ENCODE data around the gene CHCHD10. TPM values are rescaled to one million over a fixed set of nuclear protein-coding genes. Genes with fewer than 3 reads are reported as not detected.
A peak's percentile ranks its signal among the peaks of the same experiment; 100 is the strongest.

The CHCHD10 gene
- total RNA-seq, 1 donor from 2014 or later = 3.4 TPM

DNA sequence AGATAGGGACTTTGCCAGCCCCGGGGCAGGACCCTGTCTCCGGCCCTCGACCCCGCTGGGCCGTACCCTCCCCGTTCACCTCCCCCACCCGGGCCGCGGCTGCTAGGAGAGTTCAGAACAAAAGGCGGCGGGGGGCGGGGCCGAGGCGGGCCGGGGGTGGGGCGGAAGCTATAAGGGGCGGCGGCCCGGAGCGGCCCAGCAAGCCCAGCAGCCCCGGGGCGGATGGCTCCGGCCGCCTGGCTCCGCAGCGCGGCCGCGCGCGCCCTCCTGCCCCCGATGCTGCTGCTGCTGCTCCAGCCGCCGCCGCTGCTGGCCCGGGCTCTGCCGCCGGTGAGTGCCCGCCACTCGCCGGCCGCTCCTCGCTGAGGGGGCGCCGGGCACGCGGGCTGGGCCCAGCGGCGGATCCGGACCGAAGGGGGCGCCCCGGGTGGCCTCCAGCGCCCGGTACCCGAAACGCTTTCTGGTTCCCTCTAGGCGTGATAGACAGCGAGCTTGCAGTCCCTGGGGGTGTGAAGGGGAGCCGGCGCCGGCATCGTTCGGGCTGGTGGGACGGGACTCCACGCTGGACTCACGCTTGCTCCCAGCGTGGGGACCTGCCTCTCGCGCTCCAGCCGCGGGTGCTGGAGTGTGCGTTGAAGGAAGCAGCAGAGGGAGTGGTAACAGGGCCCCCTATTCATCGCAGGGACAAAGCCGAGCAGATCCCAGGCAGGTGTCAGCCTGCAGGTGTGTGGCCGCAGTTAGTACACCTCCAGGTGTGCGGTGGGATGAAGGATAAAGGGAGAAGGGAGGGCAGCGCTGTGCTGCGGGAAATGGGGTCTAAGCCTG, 5.1 kb upstream of the CHCHD10 start, which contains the start of gene MMP11:
MMP11 (plus strand) TSS at position 201 of the 825 bp plus-strand sequence; CDS start at position 223, 22 bp downstream.
- no peak for DNase-seq

DNA sequence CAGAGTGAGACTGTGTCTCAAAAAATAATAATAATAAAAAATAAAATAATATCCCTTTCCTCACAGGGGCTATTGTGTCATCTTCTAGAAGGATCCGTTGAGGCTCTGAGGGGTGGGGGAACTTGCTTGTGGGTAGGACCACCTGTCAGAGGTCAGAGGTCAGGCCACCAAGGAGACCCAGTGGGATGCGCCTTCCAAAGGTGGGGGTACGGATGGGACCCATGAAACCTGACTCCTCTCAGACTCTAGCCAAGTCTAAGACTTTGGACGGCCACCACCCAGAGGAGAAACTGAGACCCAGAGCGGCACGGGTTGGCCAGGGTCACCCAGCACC, 4.5 kb upstream of the CHCHD10 start:
- no peak for DNase-seq

DNA sequence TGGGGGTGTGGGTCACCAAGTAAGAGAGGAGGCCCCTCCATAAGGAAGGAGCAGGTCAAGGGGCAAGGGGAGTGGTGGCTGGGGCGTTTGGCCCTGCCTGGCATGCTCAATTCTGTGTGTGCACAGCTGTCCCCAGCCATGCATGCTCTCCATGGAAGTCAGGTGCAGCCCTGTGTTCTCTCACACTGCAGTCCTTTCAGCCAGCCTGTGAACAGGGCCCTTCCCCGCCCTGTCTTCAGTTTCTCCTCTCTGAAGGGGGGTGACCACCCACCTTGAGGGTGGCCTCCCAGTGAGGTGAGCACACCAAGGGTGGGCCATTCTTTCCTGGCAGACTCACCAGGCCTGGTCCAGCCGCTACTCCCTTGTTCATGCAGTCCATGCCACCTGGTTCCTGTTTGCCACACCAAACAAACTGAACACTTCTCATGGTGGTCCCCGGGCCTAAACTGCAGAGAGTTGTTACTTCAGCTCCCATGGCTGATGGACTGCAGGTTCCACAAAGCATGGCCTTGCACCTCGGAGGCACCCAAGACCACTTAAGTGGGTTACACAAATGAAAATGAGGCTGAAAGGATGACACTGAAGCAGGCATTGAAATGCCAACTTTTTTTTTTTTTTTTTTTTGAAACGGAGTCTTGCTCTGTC, 1.7 kb upstream of the CHCHD10 start:
- no peak for DNase-seq

DNA sequence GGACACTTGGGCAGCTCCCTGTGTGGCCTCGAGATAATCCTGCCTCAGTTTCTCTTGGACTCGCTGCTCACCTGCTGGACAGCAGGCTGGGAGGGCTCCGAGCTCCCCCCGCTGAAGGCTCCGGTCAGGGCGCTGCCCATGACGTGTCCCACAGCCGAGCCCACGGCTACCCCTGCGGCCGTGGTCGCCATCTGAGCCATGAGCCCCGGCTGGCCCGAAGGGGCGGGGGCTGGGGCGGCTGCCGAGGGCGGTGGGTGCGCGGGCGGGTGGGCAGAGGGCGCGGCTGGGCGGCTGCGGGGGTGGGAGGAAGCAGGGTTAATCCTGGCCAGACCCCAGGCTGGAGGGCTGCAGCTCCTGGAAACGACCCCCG, 484 bp downstream of the CHCHD10 start:
- DNase-seq = no peak

DNA sequence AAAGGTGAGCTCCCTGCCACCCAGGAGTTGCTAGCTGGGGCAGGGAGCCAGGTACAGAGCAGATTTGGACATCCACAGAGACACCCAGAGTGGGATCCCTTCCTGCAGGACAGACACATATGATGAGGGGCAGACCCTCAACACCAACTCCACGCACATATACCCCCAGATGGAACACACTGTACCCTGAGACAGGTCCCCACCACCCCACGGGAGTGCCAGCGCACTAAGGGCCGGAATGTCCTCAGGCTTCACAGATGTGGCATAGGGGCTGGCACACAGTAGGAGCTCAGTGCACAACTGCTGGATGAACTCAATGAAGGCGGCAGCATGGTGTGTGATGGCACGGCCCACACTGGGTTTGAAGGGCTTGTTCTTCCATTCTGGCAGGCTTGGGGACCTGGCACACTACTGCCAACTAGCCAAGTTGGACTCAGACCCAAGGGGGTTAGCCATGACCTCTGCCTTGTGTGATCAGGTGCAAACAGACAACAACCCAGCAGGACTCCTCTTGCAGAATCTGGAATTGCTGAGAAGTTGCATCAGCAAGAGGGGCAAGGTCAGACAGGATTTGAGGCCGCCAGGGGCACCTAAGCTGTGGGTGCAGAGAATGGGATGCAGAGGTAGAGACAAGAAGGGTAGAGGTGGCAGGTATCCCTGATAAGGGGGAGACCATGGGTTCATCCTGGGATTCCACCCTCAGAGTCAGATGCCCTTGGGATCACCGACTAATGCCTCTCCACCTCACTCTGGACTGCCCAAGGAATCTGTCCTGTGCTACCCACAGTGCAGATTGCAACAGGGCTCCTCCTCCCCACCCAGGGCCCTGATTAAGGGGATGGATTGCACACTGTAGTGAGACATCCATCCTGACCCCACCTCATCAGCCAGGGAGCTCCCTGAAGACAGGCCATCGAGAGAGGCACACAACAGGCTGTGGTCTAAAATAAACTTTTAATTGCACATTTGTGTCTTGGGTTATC, 2.6 kb downstream of the CHCHD10 start:
- no peak for DNase-seq

DNA sequence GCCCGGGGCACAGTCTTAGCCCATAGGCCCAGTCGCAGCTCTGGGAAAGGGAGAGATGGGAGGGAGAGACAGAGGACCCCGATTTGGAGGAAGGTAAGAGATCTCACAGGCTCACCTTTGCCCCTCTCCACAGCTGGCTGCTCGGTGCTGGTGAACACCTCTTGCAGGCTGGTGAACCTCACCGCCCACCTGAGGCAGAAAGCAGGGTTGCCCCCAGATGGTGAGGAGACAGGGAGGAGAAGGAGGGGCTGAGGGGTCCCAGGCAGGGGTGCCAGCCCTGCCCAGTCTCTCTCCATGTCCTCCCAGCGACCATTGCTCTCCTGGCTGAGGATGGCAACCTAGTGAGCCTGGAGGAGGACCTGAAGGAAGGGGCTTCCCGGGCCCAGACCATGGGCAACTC, 3.8 kb downstream of the CHCHD10 start:
- no peak for DNase-seq

DNA sequence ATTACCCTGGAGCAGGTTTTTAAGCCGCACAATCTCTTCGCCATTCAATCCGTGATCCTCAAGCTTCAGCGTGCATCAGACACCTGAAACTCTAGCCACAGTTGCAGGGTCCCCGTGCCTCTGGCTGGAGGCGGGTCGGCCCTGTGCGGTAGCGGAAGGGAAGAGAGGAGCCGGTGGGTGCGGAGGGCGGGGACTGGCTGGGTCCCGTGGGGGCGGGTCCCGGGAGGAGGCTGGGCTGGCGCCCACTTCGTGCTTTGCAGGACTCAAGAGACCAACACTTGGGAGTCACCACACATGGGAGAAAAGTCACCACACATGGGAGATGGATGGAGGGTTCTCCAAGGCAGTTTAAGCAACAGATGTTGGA, 4.2 kb downstream of the CHCHD10 start:
- DNase-seq = no peak

DNA sequence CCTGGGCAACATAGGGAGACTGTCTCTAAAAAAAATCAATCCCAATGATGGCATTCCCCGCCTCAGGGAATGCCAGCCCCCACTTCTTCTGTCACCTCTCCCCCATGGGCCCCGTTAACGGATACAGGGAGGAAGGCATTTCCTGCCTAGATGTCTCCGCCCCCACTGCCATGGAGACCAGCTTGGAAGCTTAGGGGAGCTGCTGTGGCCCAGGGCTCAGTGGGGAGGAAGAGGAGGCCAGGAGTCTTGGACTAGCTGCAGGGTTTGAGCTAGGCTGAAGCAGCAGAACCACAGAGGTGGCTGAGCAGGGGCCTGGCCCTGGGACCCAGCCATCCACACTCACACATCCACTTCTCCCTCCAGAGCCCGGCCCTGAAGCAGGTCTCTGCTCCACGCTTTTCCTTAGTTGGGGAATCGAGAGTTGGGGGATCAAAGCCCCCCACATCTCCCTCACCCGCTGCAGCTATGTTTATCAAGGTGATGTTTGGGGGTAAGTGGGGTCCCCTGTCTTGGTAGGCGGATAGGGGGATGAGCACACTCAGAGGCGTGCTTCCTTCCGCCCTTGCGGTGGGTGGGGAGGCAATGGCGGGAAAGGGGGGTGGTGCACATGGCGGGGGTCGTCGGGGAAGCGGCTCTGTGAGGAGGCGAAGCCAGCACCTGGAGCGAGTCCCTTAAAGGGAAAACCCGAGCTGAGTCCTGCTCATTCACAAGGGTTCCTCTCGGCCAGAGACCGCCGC, 4.8 kb downstream of the CHCHD10 start, which contains the start of gene C22orf15:
C22orf15 (plus strand) TSS at position 149 of the 737 bp plus-strand sequence; CDS start at position 466, 317 bp downstream.
- DNase-seq = no peak

DNA sequence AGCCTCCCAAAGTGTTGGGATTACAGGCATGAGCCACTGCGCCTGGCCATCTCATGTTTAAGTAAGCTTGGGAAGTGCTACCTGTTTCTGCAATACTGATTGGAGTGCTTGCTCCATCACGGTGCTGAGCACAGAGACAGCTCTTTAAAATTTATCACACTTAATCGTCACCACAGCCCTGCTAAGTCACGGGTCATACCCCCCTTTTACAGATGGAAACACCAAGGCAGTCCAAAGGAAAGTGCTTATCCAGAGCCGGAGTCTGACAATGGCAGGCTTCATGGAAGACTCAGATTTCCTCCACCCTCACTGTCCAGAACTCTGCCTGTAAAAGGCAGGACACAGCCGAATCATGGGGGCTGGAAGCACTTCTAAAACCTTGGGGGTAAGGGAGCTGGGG, 7.7 kb downstream of the CHCHD10 start:
- DNase-seq = no peak

DNA sequence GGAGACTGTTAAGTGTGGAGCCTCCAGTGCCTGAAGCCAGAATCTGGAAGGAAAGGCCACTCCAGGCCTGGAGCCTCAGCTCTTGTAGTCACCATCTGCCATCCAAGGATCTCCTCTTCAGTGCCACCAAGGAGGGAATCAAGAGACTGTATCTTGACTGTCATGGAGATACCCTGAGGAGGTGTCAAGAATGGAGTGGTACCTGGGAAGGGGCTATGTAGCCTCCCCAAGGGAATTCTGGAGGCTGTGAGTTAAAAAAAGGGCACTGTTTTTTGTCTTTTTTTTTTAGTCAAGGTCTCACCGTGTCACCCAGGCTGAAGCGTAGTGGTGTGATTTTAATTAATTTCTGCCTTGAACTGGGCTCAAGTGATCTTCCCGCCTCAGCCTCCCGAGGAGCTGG, 8.2 kb downstream of the CHCHD10 start:
- no peak for DNase-seq

DNA sequence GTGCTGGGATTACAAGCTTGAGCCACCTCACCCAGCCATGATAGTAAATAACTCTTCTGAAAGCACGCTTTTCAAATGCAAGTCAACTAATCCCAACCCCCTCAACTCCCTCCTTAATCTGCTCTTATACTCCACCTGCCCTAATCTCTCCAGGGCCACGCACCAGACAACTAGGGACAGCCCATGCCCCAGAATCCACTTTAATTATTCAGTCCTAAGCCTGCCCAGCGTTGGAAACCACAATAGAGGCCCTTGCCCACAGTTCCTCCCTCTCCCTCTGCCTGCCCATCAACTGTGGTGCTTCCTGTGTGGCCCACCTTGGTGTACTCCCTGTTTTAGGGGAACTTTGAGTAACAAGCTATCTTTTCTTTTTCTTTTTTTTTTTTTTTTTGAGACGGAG, 10.9 kb downstream of the CHCHD10 start:
- DNase-seq = no peak

DNA sequence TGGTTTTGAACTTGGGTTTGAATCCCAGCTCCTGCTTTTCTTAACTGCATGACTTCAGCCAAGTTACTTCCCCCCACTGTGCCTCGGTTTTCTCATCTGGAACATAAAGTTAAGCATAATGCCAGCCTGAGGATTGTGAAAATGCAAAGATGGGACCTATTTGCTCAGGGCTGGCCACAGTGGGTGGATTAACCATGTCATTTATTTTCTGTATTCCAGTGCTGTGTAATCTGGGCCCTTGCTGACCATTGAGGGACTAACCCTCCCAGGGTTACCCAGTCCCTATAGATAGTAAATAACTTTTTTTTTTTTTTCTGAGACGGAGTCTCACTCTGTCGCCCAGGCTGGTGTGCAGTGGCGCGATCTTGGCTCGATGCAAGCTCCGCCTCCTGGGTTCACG, 12.1 kb downstream of the CHCHD10 start:
- DNase-seq = no peak

DNA sequence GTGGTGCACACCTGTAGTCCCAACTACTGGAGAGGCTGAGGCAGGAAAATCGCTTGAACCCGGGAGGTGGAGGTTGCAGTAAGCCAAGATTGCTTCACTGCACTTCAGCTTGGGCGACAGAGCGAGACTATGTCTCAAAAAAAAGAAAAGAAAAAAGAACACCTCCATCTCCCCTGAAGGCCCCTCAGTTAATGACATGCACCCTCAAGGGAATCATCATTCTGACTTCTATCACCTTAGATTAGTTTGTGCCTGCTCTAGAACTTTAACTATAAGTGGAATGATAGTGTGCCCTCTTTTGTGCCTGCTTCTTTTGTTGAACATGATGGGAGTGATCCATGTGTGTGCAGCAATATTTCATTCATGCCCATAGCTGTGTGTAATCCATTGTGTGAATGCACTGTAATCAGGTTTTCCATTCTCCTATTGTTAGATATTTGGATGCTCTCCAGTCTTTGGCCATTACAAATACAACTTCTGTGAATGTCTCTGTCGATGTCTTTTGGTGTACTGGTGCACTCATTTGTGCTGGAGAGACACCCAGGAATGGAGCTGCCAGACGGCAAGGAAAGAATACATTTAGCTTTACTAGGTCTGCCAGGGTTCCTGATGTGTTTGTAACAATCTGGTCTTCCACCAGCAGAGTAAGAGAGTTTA, 12.7 kb downstream of the CHCHD10 start:
- no peak for DNase-seq

DNA sequence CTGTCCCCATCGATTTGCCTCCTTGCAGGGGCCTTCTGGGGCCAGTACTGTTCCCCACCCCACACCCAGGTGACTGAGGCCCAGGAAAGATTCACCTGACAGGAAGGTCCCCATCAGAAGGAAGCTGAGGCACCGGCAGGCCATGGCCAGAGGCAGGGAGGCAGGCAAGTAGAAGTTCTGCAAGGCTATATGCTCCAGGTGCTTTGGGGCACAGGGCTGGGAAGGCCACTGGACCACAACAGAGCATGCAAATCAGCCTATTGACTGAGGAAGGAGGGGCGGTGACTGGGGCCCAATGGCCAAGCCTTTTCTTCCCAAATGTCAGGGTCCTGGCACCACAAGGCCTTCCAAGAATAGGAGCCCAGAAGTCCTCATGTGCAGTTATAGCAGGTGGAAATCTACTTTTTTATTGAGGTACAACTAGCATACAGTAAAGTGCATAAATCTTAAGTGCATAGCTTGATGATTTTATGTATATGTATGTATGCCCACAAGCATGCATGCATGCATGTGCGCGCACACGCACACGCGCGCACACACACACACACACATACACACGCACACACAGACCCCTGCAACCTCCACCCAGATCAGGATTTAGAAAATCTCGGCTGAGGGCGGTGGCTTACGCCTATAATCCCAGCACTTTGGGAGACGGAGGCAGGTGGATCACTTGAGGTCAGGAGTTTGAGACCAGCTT, 13.4 kb downstream of the CHCHD10 start, which contains the start of gene VPREB3:
VPREB3 (minus strand) TSS at position 206 of the 700 bp plus-strand sequence; CDS start at position 144, 62 bp downstream.
- no peak for DNase-seq

DNA sequence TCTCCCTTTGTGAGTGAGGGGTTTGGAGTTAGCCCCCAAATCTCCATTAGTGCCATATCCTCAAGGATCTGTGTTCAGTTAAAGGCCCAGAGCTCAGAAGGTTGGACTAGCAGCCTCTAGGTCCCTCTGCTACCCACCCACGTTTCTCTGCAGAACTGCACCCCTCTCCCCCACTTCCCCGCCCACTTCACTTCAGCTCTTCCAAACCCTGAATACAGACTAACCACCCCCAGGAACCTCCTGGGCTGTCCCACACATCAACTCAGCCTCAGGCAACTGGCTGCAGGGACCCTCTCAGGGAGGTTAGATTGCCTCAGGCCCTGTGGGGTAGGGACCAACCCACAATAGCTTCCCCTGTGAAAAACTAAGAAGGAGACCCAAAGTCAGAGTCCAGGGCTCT, 14.4 kb downstream of the CHCHD10 start:
- DNase-seq = no peak

DNA sequence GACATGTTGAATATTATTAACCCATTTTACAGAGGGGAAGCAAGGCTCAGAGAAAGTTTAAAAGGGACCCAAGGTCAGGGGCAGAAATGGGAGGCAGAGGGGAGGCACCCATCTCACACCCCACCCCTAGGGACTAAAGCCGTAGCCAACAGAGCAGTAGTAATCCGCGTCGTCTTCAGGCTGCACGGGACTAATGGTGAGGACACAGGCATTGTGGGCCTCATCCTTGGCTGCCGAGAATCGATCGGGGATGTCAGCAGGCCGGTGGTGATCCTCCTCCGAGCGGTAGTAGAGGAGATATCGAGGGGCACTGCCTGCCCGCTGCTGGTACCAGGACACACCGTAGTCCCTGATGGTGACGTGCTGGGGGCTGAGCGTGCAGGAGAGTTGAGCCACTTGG, 15.0 kb downstream of the CHCHD10 start:
- no peak for DNase-seq

DNA sequence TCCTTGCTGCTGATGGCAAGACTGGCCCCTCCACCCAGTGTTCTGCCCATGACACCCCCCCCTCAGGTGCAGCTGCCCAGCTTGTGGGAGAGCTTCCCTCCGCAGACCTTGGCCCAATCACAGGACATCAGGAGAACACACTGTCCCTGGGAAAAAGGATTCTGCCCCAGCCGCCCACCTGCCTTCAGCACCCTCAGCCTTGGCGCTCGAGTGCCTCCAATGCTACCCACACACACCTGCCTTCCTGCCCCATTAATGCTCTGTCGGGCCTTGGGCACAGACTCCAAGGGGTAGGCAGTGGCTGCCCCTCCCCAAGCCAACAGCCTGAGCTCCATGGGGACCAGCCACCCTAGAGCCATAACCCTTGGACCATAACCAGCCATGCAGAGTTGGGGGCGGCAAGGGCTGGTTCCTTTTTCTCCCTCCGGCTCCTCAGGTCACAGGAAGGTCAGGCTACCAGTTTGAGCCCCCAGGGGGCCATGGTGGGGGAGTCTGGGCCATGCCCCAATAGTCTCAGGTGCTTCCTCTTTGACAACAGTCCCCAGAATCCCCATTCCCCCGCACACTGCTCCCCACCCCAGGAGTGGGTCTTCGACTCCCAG, 15.6 kb downstream of the CHCHD10 start:
- DNase-seq = no peak

DNA sequence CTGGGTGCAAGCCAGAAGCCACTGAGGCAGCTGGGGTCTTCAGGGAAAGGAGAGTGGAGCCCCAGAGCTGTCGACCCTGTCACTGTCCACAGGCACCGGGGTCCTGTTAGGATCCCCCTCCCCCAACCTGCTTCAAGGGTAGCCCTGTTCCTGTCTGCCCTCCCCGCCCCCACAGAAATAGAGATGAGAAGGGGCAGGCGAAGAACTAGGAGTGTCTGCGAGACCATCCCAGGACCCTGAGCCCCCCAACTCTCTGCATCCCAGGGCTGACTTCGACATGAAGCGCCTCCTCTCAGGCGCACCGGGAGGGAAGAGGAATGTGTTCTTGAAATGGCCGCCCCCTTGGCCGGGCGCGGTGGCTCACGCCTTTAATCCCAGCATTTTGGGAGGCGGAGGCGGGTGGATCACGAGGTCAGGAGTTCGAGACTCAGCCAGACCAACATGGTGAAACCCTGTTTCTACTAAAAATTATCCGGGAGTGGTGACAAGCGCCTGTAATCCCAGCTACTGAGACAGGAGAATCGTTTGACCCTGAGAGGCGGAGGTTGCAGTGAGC, 16.3 kb downstream of the CHCHD10 start:
- no peak for DNase-seq

DNA sequence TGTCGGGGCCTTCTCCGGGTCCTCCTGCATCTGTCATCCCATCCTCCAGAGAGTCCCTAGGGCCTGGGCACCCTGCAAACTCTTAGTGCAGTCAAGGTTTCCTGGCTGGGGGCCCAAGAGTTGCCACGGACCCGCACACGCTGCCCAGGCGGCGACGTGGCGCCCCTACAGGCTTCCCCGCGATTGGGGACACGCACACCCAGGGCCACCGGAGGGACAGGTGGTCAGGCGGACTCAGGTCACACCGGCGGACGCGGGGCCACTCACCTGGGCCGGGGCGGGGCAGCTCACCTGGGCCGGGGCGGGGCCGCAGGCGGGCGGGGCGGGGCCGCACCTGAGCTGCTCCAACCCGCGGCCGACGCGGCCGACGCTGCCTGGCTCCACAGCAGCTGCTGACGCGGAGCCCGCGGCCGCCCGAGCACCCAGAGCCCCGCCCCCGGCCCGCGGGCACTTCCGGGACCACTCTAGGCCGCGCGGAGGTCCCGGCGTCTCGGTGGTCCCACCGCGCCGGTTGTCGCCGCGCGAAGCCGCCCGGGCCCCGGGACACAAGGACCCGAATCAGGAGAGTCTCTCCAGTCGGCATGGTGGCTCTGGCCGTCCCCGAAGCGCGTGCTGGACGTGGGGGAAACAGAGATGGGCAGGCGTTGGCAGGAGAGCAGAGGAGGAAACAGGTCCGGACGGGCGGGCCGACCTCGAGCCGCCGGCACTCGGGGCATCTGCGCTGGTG, 16.9 kb downstream of the CHCHD10 start, which contains the start of gene ZNF70:
ZNF70 (minus strand) TSS at position 399 of the 727 bp plus-strand sequence. CDS start 5,972 bp downstream, outside the sequence.
- DNase-seq = peak; percentile 73

Data from occipital lobe (tissue), 2 donors.